Epithelial cell of esophagus (primary cell): Measurements from ENCODE around the gene DCLK2.

Experiments used
- DNase-seq: peaks from one replicate; pipeline ENCODE4 v3.0.0; 2010; ENCODE audit warnings: low read depth
- H3K4me3 ChIP-seq: 2 replicates; pipeline ENCODE4 v1.5.1; 2011; ENCODE audit warnings: mild to moderate bottlenecking, low read length, control low read depth
- CTCF ChIP-seq: IDR thresholded peaks from 2 replicates; pipeline ENCODE4 v1.5.1; 2011; ENCODE audit warnings: low read depth, mild to moderate bottlenecking, low read length, control low read depth, inconsistent platforms; ENCODE audit not compliant: insufficient read depth; ENCODE audit errors: missing control alignments

DCLK2 gene

GRCh38 chr4:150141756-150142155, 63.5 kb downstream of the DCLK2 start:
- DNase-seq, result no peak
- H3K4me3 ChIP-seq, result no peak overlapping the region
- no peak for TF ChIP-seq CTCF

GRCh38 chr4:150142831-150143230, 64.6 kb downstream of the DCLK2 start:
- no peak for TF ChIP-seq CTCF
- no peak for DNase-seq
- no peak overlapping the region for H3K4me3 ChIP-seq

- TF ChIP-seq CTCF, result peak; percentile 24
- H3K4me3 ChIP-seq, result no peak overlapping the region
- no peak for DNase-seq
Measured at GRCh38 chr4:150145090-150145945, 67.1 kb downstream of the DCLK2 start.

- no peak overlapping the region for H3K4me3 ChIP-seq
- DNase-seq, result no peak
- no peak for TF ChIP-seq CTCF
Measured at GRCh38 chr4:150145946-150146340, 67.7 kb downstream of the DCLK2 start.

- H3K4me3 ChIP-seq, result no peak overlapping the region
- DNase-seq, result no peak
- TF ChIP-seq CTCF, result no peak
Measured at GRCh38 chr4:150149381-150149780, 71.1 kb downstream of the DCLK2 start.

GRCh38 chr4:150150629-150151062, 72.4 kb downstream of the DCLK2 start:
- no peak overlapping the region for H3K4me3 ChIP-seq
- no peak for TF ChIP-seq CTCF
- DNase-seq, result no peak

- no peak for DNase-seq
- no peak for TF ChIP-seq CTCF
- H3K4me3 ChIP-seq, result no peak overlapping the region
Measured at GRCh38 chr4:150152766-150153165, 74.5 kb downstream of the DCLK2 start.
